T-cell (primary cell): ENCODE data around the gene CTU1. TPM values are rescaled to one million over a fixed set of nuclear protein-coding genes. Genes with fewer than 3 reads are reported as not detected.

Source experiments
- ATAC-seq, 4 experiments: fragments of 200-7000 bp in 3 of 4; fragments of 150-1000 bp in 1 of 4; cut with Tn5 transposase; replicated peaks in 1 of 4; 1 replicate in 3 of 4; 2 replicates in 1 of 4; pipeline ENCODE4 v1.10.0; 2021; ENCODE audit warnings: moderate library complexity in 3 of 4, mild to moderate bottlenecking in 2 of 4, moderate number of reproducible peaks in 1 of 4
- CTCF ChIA-PET, 2 donors: fragments of 300-600 bp; sonication (Branson Sonifier 250); formaldehyde crosslinking; loops; one replicate each; lab custom pipeline; 2022; ENCODE audit warnings: antibody characterized with exemption in 2 of 2; lab: Charles Lee
- POLR2A ChIA-PET, 2 donors: fragments of 300-600 bp; sonication (Branson Sonifier 250); formaldehyde crosslinking; loops; one replicate each; lab custom pipeline; 2022; ENCODE audit warnings: antibody characterized with exemption in 2 of 2; lab: Charles Lee
- DNase-seq, 35 experiments: peaks; one replicate each; pipeline versions ENCODE4 v3.0.0 to v3.0.0-alpha.2; 2013 to 2023
- H3K27ac ChIP-seq: one replicate; pipeline ENCODE4 v1.5.1; 2013; ENCODE audit warnings: low read length
- H3K27me3 ChIP-seq, 2 experiments: replicated peaks in 1 of 2; 1 replicate in 1 of 2; 2 replicates in 1 of 2; pipeline versions ENCODE4 v1.6.1 to v1.7.0; 2013; ENCODE audit warnings: low read length in 1 of 2, mixed read lengths in 1 of 2; ENCODE audit not compliant: control insufficient read depth in 2 of 2, insufficient read depth in 2 of 2; ENCODE audit errors: extremely low read depth in 1 of 2
- H3K36me3 ChIP-seq, 2 donors: 1 replicate in 1 of 2; 2 replicates in 1 of 2; pipeline versions ENCODE4 v1.6.1 to v1.7.0; 2013; ENCODE audit warnings: low read length in 1 of 2; ENCODE audit not compliant: control insufficient read depth in 2 of 2, insufficient read depth in 1 of 2; ENCODE audit errors: extremely low read depth in 1 of 2
- H3K4me1 ChIP-seq, 2 experiments: 1 replicate in 1 of 2; 2 replicates in 1 of 2; pipeline versions ENCODE4 v1.6.1 to v1.7.0; 2013; ENCODE audit warnings: low read length in 2 of 2, mixed read lengths in 1 of 2; ENCODE audit not compliant: insufficient read depth in 2 of 2, control insufficient read depth in 1 of 2; ENCODE audit errors: extremely low read depth in 1 of 2
- H3K4me3 ChIP-seq, 2 donors: 1 replicate in 1 of 2; 2 replicates in 1 of 2; pipeline versions ENCODE4 v1.5.1 to v1.7.0; 2013; ENCODE audit warnings: mild to moderate bottlenecking in 2 of 2, low read length in 1 of 2, moderate library complexity in 1 of 2; ENCODE audit not compliant: control insufficient read depth in 1 of 2; ENCODE audit errors: extremely low read depth in 1 of 2
- H3K9me3 ChIP-seq: 2 replicates; pipeline ENCODE4 v1.7.0; 2013
- H3K27ac Mint-ChIP-seq, 2 donors: one replicate each; pipeline ENCODE4 v1.8.0; 2020 to 2021; ENCODE audit warnings: mild to moderate bottlenecking in 2 of 2, mixed read lengths in 2 of 2
- H3K27me3 Mint-ChIP-seq, 2 donors: one replicate each; pipeline ENCODE4 v1.8.0; 2021 to 2022; ENCODE audit warnings: mixed read lengths in 2 of 2
- H3K36me3 Mint-ChIP-seq: one replicate; pipeline ENCODE4 v1.8.0; 2021; ENCODE audit warnings: mixed read lengths
- H3K4me1 Mint-ChIP-seq, 3 donors: one replicate each; pipeline ENCODE4 v1.8.0; 2020 to 2022; ENCODE audit warnings: mixed read lengths in 3 of 3, mild to moderate bottlenecking in 1 of 3
- H3K4me3 Mint-ChIP-seq, 3 donors: one replicate each; pipeline ENCODE4 v1.8.0; 2020 to 2022; ENCODE audit warnings: mild to moderate bottlenecking in 3 of 3, mixed read lengths in 3 of 3, moderate library complexity in 3 of 3
- H3K9me3 Mint-ChIP-seq, 3 donors: one replicate each; pipeline ENCODE4 v1.8.0; 2020 to 2022; ENCODE audit warnings: mixed read lengths in 3 of 3
- WGBS: methylation state at CpG from one replicate; pipeline ENCODE4 v1.1.5; 2013; ENCODE audit warnings: missing lambda C conversion rate; ENCODE audit not compliant: insufficient coverage; 5-methylcytosine and 5-hydroxymethylcytosine counted together
- total RNA-seq, 35 experiments: library from RNA in 6 of 35; stranded (reverse) in 6 of 35; fragments of 120-200 nt in 1 of 35; gene quantifications; one replicate each; pipeline versions ENCODE4 v1.2.1 to v1.2.4 and lab custom pipeline; 2013 to 2026

Gene CTU1
- total RNA-seq, 5 donors from 2014 or later (not counting 1 experiment from before 2014, with no cell fraction given): 3.2 to 18.1 (median 15.9) TPM

DNA sequence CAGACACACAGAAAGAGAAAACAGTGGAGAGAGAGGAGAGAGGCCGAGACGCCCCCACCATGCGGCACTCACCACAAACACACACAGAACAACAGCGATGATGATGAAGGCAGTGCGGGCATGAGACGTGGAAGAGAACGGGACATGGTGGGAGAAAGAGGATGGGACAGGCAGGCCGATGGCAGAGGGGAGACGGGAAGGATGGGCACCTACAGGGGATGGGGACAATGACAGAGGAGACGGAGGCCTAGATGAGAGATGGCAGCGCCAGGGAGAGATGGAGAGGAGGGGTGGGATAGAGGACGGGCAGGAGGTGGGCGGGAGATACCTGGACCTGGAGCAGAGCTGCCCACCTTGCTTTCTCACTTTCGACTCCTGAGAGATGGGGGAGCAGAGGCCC is 24.4 kb downstream of the CTU1 start:
- H3K4me1 Mint-ChIP-seq: no peaks in the 10 kb centered on the region
- H3K9me3 Mint-ChIP-seq: no peaks in the 10 kb centered on the region
- no peak overlapping the region for H3K27ac ChIP-seq
- ChIA-PET CTCF (no interaction called here), POLR2A (no interaction called here)
- ATAC-seq (no peak), DNase-seq (no peak)
- H3K27ac Mint-ChIP-seq: no peak overlapping the region
- WGBS: 72% methylated on average over 9 of the region's 14 CpGs
- H3K36me3 ChIP-seq: peaks cover 0 to 2% of the 10 kb centered on the region in 2 donors
- H3K9me3 ChIP-seq: no peaks in the 10 kb centered on the region
- H3K4me1 ChIP-seq: no peaks in the 10 kb centered on the region
- H3K4me3 Mint-ChIP-seq: no peak overlapping the region
- H3K36me3 Mint-ChIP-seq: no peaks in the 10 kb centered on the region
- no peak overlapping the region for H3K4me3 ChIP-seq
- peaks cover 0 to 18% of the 10 kb centered on the region in 2 experiments for H3K27me3 ChIP-seq
- peaks cover 16% of the 10 kb centered on the region in 2 donors for H3K27me3 Mint-ChIP-seq

GRCh38 chr19:51083181-51083580 is 25.0 kb downstream of the CTU1 start:
- ChIA-PET POLR2A (no interaction called here), CTCF (no interaction called here)
- Mint-ChIP-seq H3K27ac (no peak overlapping the region), H3K9me3 (no peaks in the 10 kb centered on the region), H3K4me3 (no peak overlapping the region), H3K27me3 (peaks cover 16% of the 10 kb centered on the region in 2 donors), H3K36me3 (no peaks in the 10 kb centered on the region), H3K4me1 (no peaks in the 10 kb centered on the region)
- Histone ChIP-seq H3K27me3 (peaks cover 0 to 19% of the 10 kb centered on the region in 2 experiments), H3K4me3 (no peak overlapping the region), H3K9me3 (no peaks in the 10 kb centered on the region), H3K27ac (no peak overlapping the region), H3K4me1 (no peaks in the 10 kb centered on the region), H3K36me3 (peaks cover 0 to 2% of the 10 kb centered on the region in 2 donors)
- no peak for DNase-seq
- no peak for ATAC-seq
- 40% methylated on average over 4 of the region's 4 CpGs for WGBS

- no peaks in the 10 kb centered on the region for H3K9me3 ChIP-seq
- peaks cover 0 to 2% of the 10 kb centered on the region in 2 donors for H3K36me3 ChIP-seq
- ChIA-PET POLR2A (no interaction called here), CTCF (no interaction called here)
- Mint-ChIP-seq H3K27ac (no peak within 1 kb of the TSS), H3K36me3 (no peaks in the 10 kb centered on the region), H3K4me3 (no peak within 1 kb of the TSS), H3K9me3 (no peaks in the 10 kb centered on the region), H3K27me3 (peaks cover 16% of the 10 kb centered on the region in 2 donors), H3K4me1 (no peaks in the 10 kb centered on the region)
- H3K4me1 ChIP-seq: no peaks in the 10 kb centered on the region
- DNase-seq: no peak
- H3K27ac ChIP-seq: no peak within 1 kb of the TSS
- 80% methylated on average over 1 of the region's 7 CpGs for WGBS
- H3K4me3 ChIP-seq: no peak within 1 kb of the TSS
- ATAC-seq: no peak
- peaks cover 0 to 22% of the 10 kb centered on the region in 2 experiments for H3K27me3 ChIP-seq
Measured at GRCh38 chr19:51082611-51083010, 25.6 kb downstream of the CTU1 start, which contains the start of gene KLK14. Gene KLK14 (minus strand): TSS chr19:51082887. CDS start chr19:51082614, 273 bp downstream.

DNA sequence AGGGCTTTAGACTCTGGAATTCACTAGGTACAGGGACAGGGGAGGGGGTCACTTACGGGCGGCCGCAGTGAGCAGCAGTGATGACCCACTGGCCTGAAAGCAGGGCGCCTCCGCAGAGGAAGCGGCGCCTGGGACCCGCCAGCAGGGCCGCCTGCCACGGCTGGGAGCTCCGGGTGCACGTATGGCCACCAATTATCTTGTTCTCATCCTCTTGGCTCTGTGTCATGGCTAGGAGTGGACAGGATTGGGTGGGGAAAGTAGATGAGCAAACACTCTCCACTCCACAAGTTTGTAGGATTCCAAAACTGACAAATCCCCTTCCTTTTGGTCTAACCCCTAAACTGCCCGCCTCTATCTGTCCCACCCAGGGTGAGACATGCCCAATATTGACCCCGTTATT is 26.7 kb downstream of the CTU1 start:
- H3K4me1 Mint-ChIP-seq: no peaks in the 10 kb centered on the region
- no peak overlapping the region for H3K4me3 Mint-ChIP-seq
- CTCF ChIA-PET: no interaction called here
- H3K4me1 ChIP-seq: no peaks in the 10 kb centered on the region
- peaks cover 0 to 2% of the 10 kb centered on the region in 2 donors for H3K36me3 ChIP-seq
- no peak overlapping the region for H3K27ac ChIP-seq
- H3K9me3 Mint-ChIP-seq: no peaks in the 10 kb centered on the region
- ATAC-seq: no peak
- WGBS: 91% methylated on average over 12 of the region's 14 CpGs
- no peak overlapping the region for H3K4me3 ChIP-seq
- no peak overlapping the region for H3K27ac Mint-ChIP-seq
- peaks cover 0 to 24% of the 10 kb centered on the region in 2 experiments for H3K27me3 ChIP-seq
- POLR2A ChIA-PET: no interaction called here
- no peaks in the 10 kb centered on the region for H3K36me3 Mint-ChIP-seq
- H3K27me3 Mint-ChIP-seq: peaks cover 16% of the 10 kb centered on the region in 2 donors
- no peak for DNase-seq
- no peaks in the 10 kb centered on the region for H3K9me3 ChIP-seq

- no peaks in the 10 kb centered on the region for H3K4me1 ChIP-seq
- Mint-ChIP-seq H3K36me3 (no peaks in the 10 kb centered on the region), H3K27ac (no peak overlapping the region), H3K4me3 (no peak overlapping the region), H3K9me3 (no peaks in the 10 kb centered on the region), H3K4me1 (no peaks in the 10 kb centered on the region), H3K27me3 (peaks cover 16 to 24% of the 10 kb centered on the region in 2 donors)
- H3K4me3 ChIP-seq: no peak overlapping the region
- CTCF ChIA-PET: no interaction called here
- ATAC-seq: no peak
- no peak for DNase-seq
- no peaks in the 10 kb centered on the region for H3K9me3 ChIP-seq
- 92% methylated on average over 26 of the region's 27 CpGs for WGBS
- POLR2A ChIA-PET: no interaction called here
- no peaks in the 10 kb centered on the region for H3K36me3 ChIP-seq
- no peak overlapping the region for H3K27ac ChIP-seq
- H3K27me3 ChIP-seq: peaks cover 0 to 24% of the 10 kb centered on the region in 2 experiments
Measured at GRCh38 chr19:51079481-51080110, 28.6 kb downstream of the CTU1 start.

DNA sequence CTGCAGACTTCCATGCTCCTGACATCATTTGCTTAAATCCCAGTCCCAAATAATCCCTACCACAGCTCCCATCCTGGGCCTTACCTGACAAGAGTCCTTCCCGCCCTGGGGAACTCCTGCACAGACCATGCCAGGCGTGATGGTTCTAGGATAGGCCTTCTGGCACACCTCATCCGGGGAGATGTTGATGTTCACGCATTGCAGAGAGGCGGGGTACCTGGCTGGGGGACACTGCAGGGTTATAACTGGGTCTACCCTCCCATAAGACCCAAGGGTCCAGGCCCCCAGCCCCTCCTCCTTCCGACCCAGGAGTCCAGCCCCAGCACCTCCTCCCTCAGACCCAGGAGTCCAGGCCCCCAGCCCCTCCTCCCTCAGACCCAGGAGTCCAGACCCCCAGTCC is 29.5 kb downstream of the CTU1 start:
- Histone ChIP-seq H3K36me3 (no peaks in the 10 kb centered on the region), H3K4me3 (no peak overlapping the region), H3K9me3 (no peaks in the 10 kb centered on the region), H3K4me1 (no peaks in the 10 kb centered on the region), H3K27ac (no peak overlapping the region), H3K27me3 (peaks cover 0 to 19% of the 10 kb centered on the region in 2 experiments)
- DNase-seq (no peak), ATAC-seq (no peak)
- CTCF ChIA-PET: no interaction called here
- Mint-ChIP-seq H3K36me3 (no peaks in the 10 kb centered on the region), H3K4me3 (no peak overlapping the region), H3K27me3 (peaks cover 20 to 27% of the 10 kb centered on the region in 2 donors), H3K9me3 (peaks cover 6% of the 10 kb centered on the region in 3 donors), H3K4me1 (no peaks in the 10 kb centered on the region), H3K27ac (no peak overlapping the region)
- POLR2A ChIA-PET: no interaction called here
- WGBS: 77% methylated on average over 6 of the region's 6 CpGs
